DND-41 (cell line): ENCODE results near the gene AFF3.

Experiments used
- CTCF ChIP-seq: IDR thresholded peaks from 2 replicates; pipeline ENCODE4 v1.5.1; 2012; ENCODE audit warnings: borderline replicate concordance, low read length, moderate library complexity, mild to moderate bottlenecking; ENCODE audit not compliant: poor library complexity, severe bottlenecking; ENCODE audit errors: extremely low read depth
- EZH2 ChIP-seq: IDR thresholded peaks from 3 replicates; pipeline ENCODE4 v1.6.1; 2012; ENCODE audit warnings: borderline replicate concordance, low read depth, mild to moderate bottlenecking, moderate library complexity, low read length, inconsistent platforms; ENCODE audit not compliant: severe bottlenecking

- no peak for TF ChIP-seq CTCF
- no peak for TF ChIP-seq EZH2
These were observed 4.2 kb upstream of the AFF3 start for GRCh38 chr2:100146657-100146960.
